ENCODE data around the gene CD164L2. TPM values are rescaled to one million over a fixed set of nuclear protein-coding genes. Genes with fewer than 3 reads are reported as not detected.
A peak's percentile ranks its signal among the peaks of the same experiment; 100 is the strongest.

The CD164L2 gene
- total RNA-seq, 1 experiment from 2014 or later = not detected

GRCh38 chr1:27372022-27372807 is 10.9 kb downstream of the CD164L2 start:
- no peak for DNase-seq (ENCODE audit: low read depth in 1 of 2, low spot score in 2 of 2)
- Histone ChIP-seq H3K4me1 (replicated peaks) (peaks cover 3% of the 10 kb centered on the region), H3K27me3 (replicated peaks) (no peaks in the 10 kb centered on the region), H3K9me3 (replicated peaks) (no peaks in the 10 kb centered on the region), H3K36me3 (no peaks in the 10 kb centered on the region), H3K4me3 (no peak overlapping the region), H3K27ac (no peak overlapping the region)

GRCh38 chr1:27368869-27369582 is 14.1 kb downstream of the CD164L2 start:
- no peaks in the 10 kb centered on the region for H3K27me3 ChIP-seq (replicated peaks)
- peaks cover 8% of the 10 kb centered on the region for H3K36me3 ChIP-seq
- no peaks in the 10 kb centered on the region for H3K9me3 ChIP-seq (replicated peaks)
- peaks cover 17% of the 10 kb centered on the region for H3K4me1 ChIP-seq (replicated peaks)
- H3K4me3 ChIP-seq = no peak overlapping the region
- no peak overlapping the region for H3K27ac ChIP-seq
- DNase-seq (ENCODE audit: low read depth in 1 of 2, low spot score in 2 of 2) = no peak

- H3K36me3 ChIP-seq = peaks cover 23% of the 10 kb centered on the region
- no peaks in the 10 kb centered on the region for H3K9me3 ChIP-seq (replicated peaks)
- H3K27me3 ChIP-seq (replicated peaks) = no peaks in the 10 kb centered on the region
- H3K4me1 ChIP-seq (replicated peaks) = peaks cover 17% of the 10 kb centered on the region
- peak overlapping the region; percentile 70 for H3K4me3 ChIP-seq
- no peak for DNase-seq (ENCODE audit: low read depth in 1 of 2, low spot score in 2 of 2)
- peak overlapping the region; percentile 82; the same call in 1 of the 2 replicates for H3K27ac ChIP-seq
Observed at GRCh38 chr1:27367160-27367650, 15.9 kb downstream of the CD164L2 start.

- Histone ChIP-seq H3K4me1 (replicated peaks) (peaks cover 17% of the 10 kb centered on the region), H3K36me3 (peaks cover 29% of the 10 kb centered on the region), H3K4me3 (peak within 1 kb of the TSS; percentile 70), H3K27me3 (replicated peaks) (no peaks in the 10 kb centered on the region), H3K27ac (peak within 1 kb of the TSS; percentile 82), H3K9me3 (replicated peaks) (no peaks in the 10 kb centered on the region)
- peak; percentile 76 to 86 for DNase-seq (ENCODE audit: low read depth in 1 of 2, low spot score in 2 of 2)
Observed at GRCh38 chr1:27366411-27367159, 16.5 kb downstream of the CD164L2 start, which contains the start of gene MAP3K6. TSS of gene MAP3K6 (minus strand) at chr1:27366961. CDS start at chr1:27366597, 364 bp downstream.

- peaks cover 32% of the 10 kb centered on the region for H3K36me3 ChIP-seq
- H3K27ac ChIP-seq = peak overlapping the region; percentile 59
- peak; percentile 89 to 91 for DNase-seq (ENCODE audit: low read depth in 1 of 2, low spot score in 2 of 2)
- peak overlapping the region; percentile 70 for H3K4me3 ChIP-seq
- no peaks in the 10 kb centered on the region for H3K27me3 ChIP-seq (replicated peaks)
- H3K9me3 ChIP-seq (replicated peaks) = no peaks in the 10 kb centered on the region
- peaks cover 17% of the 10 kb centered on the region for H3K4me1 ChIP-seq (replicated peaks)
Observed at GRCh38 chr1:27366113-27366410, 17.1 kb downstream of the CD164L2 start.

- DNase-seq (ENCODE audit: low read depth in 1 of 2, low spot score in 2 of 2) = peak; percentile 91 to 95
- Histone ChIP-seq H3K27me3 (replicated peaks) (no peaks in the 10 kb centered on the region), H3K36me3 (peaks cover 38% of the 10 kb centered on the region), H3K27ac (peak overlapping the region; percentile 59), H3K4me3 (peak overlapping the region; percentile 70), H3K4me1 (replicated peaks) (peaks cover 17% of the 10 kb centered on the region), H3K9me3 (replicated peaks) (no peaks in the 10 kb centered on the region)
Observed at GRCh38 chr1:27365372-27366112, 17.6 kb downstream of the CD164L2 start.

GRCh38 chr1:27364696-27365371 is 18.3 kb downstream of the CD164L2 start:
- no peak for DNase-seq (ENCODE audit: low read depth in 1 of 2, low spot score in 2 of 2)
- H3K4me1 ChIP-seq (replicated peaks) = peaks cover 17% of the 10 kb centered on the region
- peak overlapping the region; percentile 70 for H3K4me3 ChIP-seq
- H3K9me3 ChIP-seq (replicated peaks) = no peaks in the 10 kb centered on the region
- peaks cover 40% of the 10 kb centered on the region for H3K36me3 ChIP-seq
- no peaks in the 10 kb centered on the region for H3K27me3 ChIP-seq (replicated peaks)
- no peak overlapping the region; the same call in 1 of the 2 replicates for H3K27ac ChIP-seq

- no peak overlapping the region for H3K4me3 ChIP-seq
- no peak for DNase-seq (ENCODE audit: low read depth in 1 of 2, low spot score in 2 of 2)
- H3K4me1 ChIP-seq (replicated peaks) = peaks cover 17% of the 10 kb centered on the region
- H3K36me3 ChIP-seq = peaks cover 42% of the 10 kb centered on the region
- H3K9me3 ChIP-seq (replicated peaks) = no peaks in the 10 kb centered on the region
- H3K27ac ChIP-seq = no peak overlapping the region
- no peaks in the 10 kb centered on the region for H3K27me3 ChIP-seq (replicated peaks)
Observed at GRCh38 chr1:27363766-27364695, 19.1 kb downstream of the CD164L2 start.

GRCh38 chr1:27361553-27361952 is 21.6 kb downstream of the CD164L2 start:
- Histone ChIP-seq H3K27ac (no peak overlapping the region), H3K4me1 (replicated peaks) (peaks cover 9% of the 10 kb centered on the region), H3K27me3 (replicated peaks) (no peaks in the 10 kb centered on the region), H3K4me3 (no peak overlapping the region), H3K9me3 (replicated peaks) (no peaks in the 10 kb centered on the region), H3K36me3 (peaks cover 59% of the 10 kb centered on the region)
- no peak for DNase-seq (ENCODE audit: low read depth in 1 of 2, low spot score in 2 of 2)

GRCh38 chr1:27361044-27361402 is 22.1 kb downstream of the CD164L2 start:
- H3K4me3 ChIP-seq = no peak overlapping the region
- H3K27me3 ChIP-seq (replicated peaks) = no peaks in the 10 kb centered on the region
- no peaks in the 10 kb centered on the region for H3K9me3 ChIP-seq (replicated peaks)
- DNase-seq (ENCODE audit: low read depth in 1 of 2, low spot score in 2 of 2) = no peak
- H3K36me3 ChIP-seq = peaks cover 63% of the 10 kb centered on the region
- no peak overlapping the region for H3K27ac ChIP-seq
- H3K4me1 ChIP-seq (replicated peaks) = peaks cover 9% of the 10 kb centered on the region

GRCh38 chr1:27360159-27361043 is 22.7 kb downstream of the CD164L2 start:
- Histone ChIP-seq H3K4me1 (replicated peaks) (peaks cover 9% of the 10 kb centered on the region), H3K4me3 (no peak overlapping the region), H3K27ac (no peak overlapping the region), H3K9me3 (replicated peaks) (no peaks in the 10 kb centered on the region), H3K36me3 (peaks cover 69% of the 10 kb centered on the region), H3K27me3 (replicated peaks) (no peaks in the 10 kb centered on the region)
- DNase-seq (ENCODE audit: low read depth in 1 of 2, low spot score in 2 of 2) = no peak

Data from SJSA1 (cell line).